IPS-18a (cell line): ENCODE measurements around the gene AHRR.
"Not testable (repeated sequence)": the region's sequence is repeated elsewhere in the genome, so short reads cannot be mapped to it uniquely, and the experiment has no call there.

Source experiments
- H3K27ac ChIP-seq: one replicate; pipeline ENCODE4 v1.5.1; 2013; ENCODE audit warnings: low read length
- H3K27me3 ChIP-seq: one replicate; pipeline ENCODE4 v1.6.1; 2013; ENCODE audit warnings: mild to moderate bottlenecking, low read length; ENCODE audit not compliant: control insufficient read depth, insufficient read depth
- H3K36me3 ChIP-seq: one replicate; pipeline ENCODE4 v1.6.1; 2013; ENCODE audit warnings: low read depth, low read length; ENCODE audit not compliant: control insufficient read depth
- H3K4me1 ChIP-seq: one replicate; pipeline ENCODE4 v1.6.1; 2013; ENCODE audit warnings: low read depth, low read length; ENCODE audit not compliant: control insufficient read depth
- H3K4me3 ChIP-seq: one replicate; pipeline ENCODE4 v1.5.1; 2013; ENCODE audit warnings: low read length
- H3K9ac ChIP-seq: one replicate; pipeline ENCODE4 v1.6.1; 2013; ENCODE audit warnings: mild to moderate bottlenecking, low read length, moderate library complexity
- H3K9me3 ChIP-seq: one replicate; pipeline ENCODE4 v1.6.1; 2013; ENCODE audit warnings: low read depth, low read length; ENCODE audit not compliant: control insufficient read depth

Gene AHRR

DNA sequence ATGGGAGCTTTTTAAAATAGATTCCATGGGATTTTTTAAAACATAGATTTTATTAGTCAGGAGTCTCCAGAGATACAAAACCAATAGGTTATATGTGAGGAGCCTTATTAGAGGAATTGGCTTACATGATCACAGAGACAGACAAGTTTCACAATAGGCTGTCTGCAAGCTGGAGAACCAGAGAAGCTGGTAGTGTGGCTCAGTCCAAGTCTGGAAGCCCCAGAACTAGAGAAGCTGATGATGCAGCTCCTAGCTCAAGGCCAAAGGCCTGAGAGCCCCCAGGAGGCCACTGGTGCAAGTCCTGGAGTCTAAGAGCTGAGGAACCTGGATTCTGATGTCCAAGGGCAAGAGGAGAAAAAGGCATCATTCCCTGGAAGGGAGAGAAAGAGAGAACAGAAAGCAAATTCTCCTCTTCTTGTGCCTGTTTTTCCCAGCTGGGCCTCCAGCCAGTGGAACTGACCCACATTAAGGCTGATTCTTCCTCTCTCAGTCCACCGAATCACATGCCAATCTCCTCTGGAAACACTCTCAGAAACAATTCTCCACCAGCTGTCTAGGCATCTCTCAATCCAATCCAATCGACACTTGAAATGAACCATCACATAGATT, 59.3 kb downstream of the AHRR start:
- Histone ChIP-seq H3K9ac (no peak overlapping the region), H3K4me3 (no peak overlapping the region), H3K27me3 (no peaks in the 10 kb centered on the region), H3K36me3 (no peaks in the 10 kb centered on the region), H3K4me1 (no peaks in the 10 kb centered on the region), H3K27ac (no peak overlapping the region), H3K9me3 (no peaks in the 10 kb centered on the region)

DNA sequence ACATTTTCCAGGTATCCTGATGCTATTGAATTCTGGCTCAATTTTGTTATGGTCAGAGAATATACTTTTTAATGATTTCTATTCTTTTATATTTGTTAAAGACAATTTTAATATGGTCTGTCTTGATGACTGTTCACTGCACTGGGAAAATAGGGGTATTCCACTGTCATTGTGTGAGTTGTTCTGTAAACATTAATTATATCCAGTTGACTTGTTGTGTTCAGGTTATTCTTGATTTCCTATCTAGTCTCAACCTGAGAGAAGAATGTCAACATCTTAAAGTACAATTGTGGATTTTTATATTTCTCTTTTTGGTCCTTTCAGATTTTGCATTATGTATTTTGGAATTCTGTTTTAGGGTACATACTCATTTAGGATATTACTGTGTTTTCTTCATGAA, 61.6 kb downstream of the AHRR start:
- no peak overlapping the region for H3K27ac ChIP-seq
- no peaks in the 10 kb centered on the region for H3K9me3 ChIP-seq
- H3K27me3 ChIP-seq: no peaks in the 10 kb centered on the region
- no peaks in the 10 kb centered on the region for H3K4me1 ChIP-seq
- no peak overlapping the region for H3K9ac ChIP-seq
- no peak overlapping the region for H3K4me3 ChIP-seq
- no peaks in the 10 kb centered on the region for H3K36me3 ChIP-seq

DNA sequence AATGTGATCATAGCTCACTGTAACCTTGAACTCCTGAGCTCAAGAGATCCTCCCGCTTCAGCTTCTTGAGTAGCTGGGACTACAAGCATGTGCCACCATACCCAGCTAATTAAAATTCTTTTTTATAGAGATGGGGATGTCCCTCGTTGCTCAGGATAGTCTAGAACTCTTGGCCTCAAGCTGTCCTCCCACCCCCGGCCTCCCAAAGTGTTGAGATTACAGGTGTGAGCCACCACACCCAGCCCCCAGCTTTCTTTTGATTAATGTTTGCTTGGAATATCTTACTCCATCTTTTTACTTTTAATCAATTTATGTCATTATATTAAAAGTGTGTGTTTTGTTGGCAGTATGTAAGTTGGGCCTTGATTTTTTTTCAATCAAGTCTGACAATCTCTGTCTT, 62.1 kb downstream of the AHRR start:
- no peaks in the 10 kb centered on the region for H3K4me1 ChIP-seq
- H3K4me3 ChIP-seq: no peak overlapping the region
- no peaks in the 10 kb centered on the region for H3K9me3 ChIP-seq
- no peaks in the 10 kb centered on the region for H3K27me3 ChIP-seq
- H3K9ac ChIP-seq: no peak overlapping the region
- no peaks in the 10 kb centered on the region for H3K36me3 ChIP-seq
- no peak overlapping the region for H3K27ac ChIP-seq

DNA sequence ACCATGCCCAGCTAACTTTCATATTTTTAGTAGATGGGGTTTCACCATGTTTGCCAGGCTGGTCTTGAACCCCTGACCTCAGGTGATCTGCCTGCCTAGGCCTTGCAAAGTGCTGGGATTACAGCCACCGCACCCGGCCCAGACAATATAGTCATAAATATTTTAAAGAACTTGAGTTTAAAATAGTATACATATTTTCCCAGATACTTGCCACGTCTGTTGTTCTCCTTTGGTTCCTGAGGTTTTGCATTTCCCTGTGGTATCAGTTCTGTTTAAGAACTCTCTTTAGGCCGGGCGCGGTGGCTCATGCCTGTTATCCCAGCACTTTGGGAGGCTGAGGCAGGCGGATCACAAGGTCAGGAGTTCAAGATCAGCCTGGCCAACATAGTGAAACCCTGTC, 63.1 kb downstream of the AHRR start:
- H3K9ac ChIP-seq, H3K36me3 ChIP-seq, H3K9me3 ChIP-seq, H3K27me3 ChIP-seq, H3K4me1 ChIP-seq, H3K4me3 ChIP-seq, H3K27ac ChIP-seq: not testable (repeated sequence)

DNA sequence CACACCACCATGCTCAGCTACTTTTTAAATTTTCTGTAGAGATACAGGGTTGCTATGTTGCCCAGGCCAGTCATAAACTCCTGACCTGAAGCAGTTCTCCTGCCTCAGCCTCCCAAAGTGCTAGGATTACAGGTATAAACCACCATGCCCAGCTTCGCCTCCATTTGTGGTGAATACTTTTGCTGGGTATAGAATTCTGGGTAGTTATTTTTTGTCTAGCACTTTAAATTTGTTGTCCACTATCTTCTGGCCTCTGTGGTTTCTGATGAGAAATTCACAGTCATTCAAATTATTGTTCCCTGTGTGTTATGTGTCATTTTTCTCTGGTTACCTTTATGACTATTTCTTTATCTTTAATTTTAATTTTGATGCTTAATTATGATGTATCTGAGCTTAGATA, 63.8 kb downstream of the AHRR start:
- Histone ChIP-seq H3K4me1 (no peaks in the 10 kb centered on the region), H3K36me3 (no peaks in the 10 kb centered on the region)

DNA sequence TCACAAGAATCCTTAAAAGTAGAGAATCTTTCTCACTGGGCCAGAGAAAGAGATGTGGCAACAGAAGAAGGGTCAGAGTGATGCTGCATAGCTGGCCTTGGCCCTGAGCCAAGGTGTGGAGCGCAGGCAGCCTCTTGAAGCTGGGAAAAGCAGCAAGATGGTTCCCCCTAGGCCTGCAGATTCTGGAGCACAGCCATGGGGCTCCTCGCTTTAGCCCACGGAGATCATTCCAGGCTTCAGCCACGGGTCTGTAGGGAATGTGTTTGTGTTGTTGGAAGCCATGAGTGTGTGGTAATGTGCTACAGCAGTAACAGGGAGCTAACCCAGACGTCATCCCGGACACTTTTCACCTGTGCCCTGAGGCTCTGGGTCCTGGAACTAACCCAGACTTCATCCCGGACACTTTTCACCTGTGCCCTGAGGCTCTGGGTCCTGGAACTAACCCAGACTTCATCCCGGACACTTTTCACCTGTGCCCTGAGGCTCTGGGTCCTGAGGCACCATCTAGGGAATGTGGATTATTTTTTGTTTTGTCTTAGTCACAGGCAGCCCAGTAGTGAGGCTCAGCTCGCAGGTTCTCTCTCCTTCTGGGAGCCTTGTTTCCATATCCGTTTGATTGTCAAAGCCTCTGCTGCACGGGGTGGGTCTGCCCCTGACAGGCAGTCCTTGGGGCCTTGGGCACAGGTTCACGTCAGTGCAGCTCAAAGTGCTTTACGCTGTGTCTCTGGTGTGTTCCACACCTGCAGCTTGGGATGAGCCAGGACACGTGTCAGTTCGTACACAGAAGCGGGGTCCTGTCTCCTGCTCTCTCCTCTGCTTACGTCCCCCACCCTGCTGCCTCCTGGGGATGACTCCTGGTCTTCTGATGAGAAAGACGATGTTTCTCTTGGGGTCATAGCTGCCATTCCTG, 65.2 kb downstream of the AHRR start:
- Histone ChIP-seq H3K27ac (no peak overlapping the region), H3K9ac (no peak overlapping the region), H3K4me1 (peaks cover 4% of the 10 kb centered on the region), H3K4me3 (no peak overlapping the region), H3K9me3 (no peaks in the 10 kb centered on the region), H3K27me3 (no peaks in the 10 kb centered on the region), H3K36me3 (no peaks in the 10 kb centered on the region)

More for the DNA sequence above, 63.8 kb downstream of the AHRR start:
- Histone ChIP-seq H3K9me3 (no peaks in the 10 kb centered on the region), H3K9ac (no peak overlapping the region), H3K27ac (no peak overlapping the region), H3K27me3 (no peaks in the 10 kb centered on the region), H3K4me3 (no peak overlapping the region)

DNA sequence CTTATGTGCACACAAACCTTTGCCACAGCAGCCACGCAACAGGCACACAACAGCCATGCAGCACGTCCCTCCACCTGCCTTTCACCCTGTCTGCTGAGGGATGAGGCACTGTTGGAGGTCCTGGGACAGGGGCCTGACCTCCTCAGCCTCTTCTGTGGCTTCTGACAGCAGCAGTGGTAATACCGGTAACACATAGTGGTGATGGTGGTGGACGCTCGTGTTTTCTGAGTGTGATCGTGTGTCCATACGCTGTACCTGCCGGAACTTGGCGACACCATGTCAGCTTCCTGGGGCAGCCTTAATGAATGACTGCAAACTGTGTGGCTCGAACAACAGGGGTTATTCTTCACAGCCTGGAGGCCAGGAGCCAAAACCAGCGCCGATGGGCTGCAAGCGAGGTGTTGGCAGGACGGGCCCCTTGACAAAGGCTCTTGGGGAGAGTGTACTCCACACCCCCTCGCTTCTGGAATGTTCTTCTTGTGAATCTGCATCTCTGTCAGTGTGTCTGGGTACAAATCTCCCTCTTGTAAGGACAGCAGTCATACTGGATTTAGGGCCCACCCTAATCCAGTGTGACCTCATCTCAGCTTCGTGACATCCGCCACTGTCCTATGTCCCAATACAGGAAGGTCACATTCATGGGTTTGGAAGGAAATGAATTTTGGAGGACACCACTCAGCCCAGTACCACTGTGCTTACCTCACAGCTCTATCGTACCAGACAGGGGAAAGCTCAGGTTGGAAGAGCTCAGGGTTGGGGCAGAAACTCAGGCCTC, 66.2 kb downstream of the AHRR start:
- no peaks in the 10 kb centered on the region for H3K9me3 ChIP-seq
- H3K9ac ChIP-seq: no peak overlapping the region
- H3K4me3 ChIP-seq: no peak overlapping the region
- H3K27ac ChIP-seq: no peak overlapping the region
- no peaks in the 10 kb centered on the region for H3K36me3 ChIP-seq
- H3K27me3 ChIP-seq: no peaks in the 10 kb centered on the region
- H3K4me1 ChIP-seq: peaks cover 4% of the 10 kb centered on the region

DNA sequence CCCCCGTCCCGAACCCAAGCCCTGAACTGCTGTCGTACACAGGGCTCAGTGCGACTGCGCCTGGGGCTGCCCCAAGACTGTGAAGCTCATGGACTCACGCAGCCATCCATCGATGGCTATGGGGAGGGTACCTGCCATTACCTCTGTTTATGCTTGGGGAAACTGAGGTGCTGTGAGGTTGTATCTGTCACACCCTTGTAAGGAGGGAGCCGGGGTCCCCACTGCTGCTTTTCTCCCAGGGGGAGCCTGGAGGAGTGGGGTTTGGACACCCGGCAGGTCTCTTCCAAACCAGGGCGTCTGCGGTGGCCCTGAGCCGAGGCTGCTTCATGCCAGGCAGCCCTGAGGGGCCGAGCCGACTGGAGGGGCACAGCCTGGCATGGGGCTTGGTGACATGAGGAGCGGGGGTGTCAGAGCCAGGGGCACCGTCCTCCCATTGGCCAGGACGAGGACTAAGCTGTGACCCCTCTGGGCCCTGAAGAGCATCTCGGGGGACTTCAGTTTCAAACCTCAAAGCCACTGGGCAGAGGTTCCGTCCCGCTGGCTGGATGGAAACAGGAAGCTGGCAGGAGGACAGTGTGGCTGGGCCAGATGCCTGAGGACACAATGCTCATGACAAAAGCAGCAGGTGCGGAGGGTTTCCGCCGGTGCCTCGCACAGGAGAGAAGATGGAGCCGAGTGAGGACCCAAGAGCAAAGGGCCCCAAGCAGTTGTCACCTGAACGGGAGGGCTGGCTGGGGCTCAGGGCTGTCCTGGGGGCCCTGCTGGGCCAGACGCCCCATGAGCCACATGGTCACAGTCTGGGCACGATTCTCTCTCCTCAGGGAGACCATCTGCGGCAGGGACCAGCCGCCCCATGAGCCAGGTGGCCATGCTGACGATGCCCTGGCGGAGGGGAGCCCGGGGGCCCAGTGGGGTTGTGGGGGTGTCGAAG, 67.0 kb downstream of the AHRR start:
- H3K27me3 ChIP-seq: no peaks in the 10 kb centered on the region
- no peaks in the 10 kb centered on the region for H3K36me3 ChIP-seq
- no peak overlapping the region for H3K9ac ChIP-seq
- no peaks in the 10 kb centered on the region for H3K9me3 ChIP-seq
- H3K4me1 ChIP-seq: peaks cover 4% of the 10 kb centered on the region
- H3K4me3 ChIP-seq: no peak overlapping the region
- H3K27ac ChIP-seq: no peak overlapping the region

DNA sequence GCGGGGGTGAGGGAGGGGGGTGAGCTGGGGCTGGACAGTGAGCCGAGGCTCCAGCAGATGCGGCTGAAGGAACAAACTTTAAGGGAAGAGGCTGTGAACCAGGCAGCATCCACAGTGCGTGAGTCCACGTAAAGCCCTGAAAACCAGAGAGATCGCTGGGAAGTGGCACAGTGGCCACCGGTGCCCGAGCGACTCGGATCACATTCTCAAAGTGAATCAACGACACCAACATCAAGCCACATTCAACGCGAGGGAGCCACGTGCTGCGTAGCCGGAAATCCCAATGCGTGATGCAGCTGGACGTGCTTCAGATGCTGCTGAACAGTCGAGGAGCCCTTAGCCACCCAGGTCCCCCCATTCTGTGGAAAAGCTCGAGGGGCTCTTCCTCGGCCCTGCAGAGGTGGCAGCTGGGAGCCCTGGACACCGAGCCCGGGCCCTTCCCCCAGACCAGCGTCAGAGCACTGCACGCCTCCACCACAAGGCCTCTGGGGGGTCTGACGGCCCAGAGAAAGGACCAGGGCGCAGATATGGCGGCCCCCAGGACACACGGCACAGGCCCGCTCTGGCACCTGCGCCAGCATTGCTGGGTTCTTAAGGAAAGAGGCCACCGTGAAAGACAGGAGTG, 67.8 kb downstream of the AHRR start:
- Histone ChIP-seq H3K27ac (no peak overlapping the region), H3K27me3 (no peaks in the 10 kb centered on the region), H3K9me3 (no peaks in the 10 kb centered on the region), H3K4me3 (no peak overlapping the region), H3K9ac (no peak overlapping the region), H3K36me3 (no peaks in the 10 kb centered on the region), H3K4me1 (peaks cover 4% of the 10 kb centered on the region)

DNA sequence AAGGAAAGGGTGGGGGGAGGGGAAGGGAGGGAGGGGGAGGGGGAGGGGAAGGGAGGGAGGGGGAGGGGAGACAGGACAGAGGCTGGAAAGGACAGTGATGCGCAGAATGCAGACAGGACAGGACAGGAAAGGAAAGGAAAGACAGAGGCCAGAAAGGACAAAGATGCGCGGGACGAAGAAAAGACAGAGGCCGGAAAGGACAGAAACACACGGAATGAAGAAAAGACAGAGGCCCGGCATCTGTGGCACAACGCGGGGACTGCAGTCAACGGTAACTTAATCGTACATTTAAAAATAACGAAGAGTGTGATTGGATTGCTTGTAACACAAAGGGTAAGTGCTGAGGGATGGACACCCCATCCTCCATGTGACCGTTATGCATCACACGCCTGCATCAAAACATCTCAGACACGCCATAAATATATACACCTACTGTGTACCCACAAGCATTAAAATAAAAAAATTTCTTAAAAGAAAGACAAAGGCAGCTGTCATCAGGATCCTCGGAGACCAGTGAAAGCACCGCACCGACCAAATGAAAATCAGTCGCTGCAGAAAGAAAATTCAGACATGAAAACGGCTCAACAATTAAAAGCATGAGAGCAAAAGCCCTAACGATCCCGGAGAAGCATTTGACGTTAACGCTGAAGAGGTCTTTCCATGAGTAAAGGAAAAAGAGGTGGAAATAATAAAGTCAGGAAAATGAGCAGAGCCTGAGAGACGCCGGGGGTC, 68.5 kb downstream of the AHRR start:
- no peak overlapping the region for H3K4me3 ChIP-seq
- H3K9me3 ChIP-seq: no peaks in the 10 kb centered on the region
- H3K36me3 ChIP-seq: no peaks in the 10 kb centered on the region
- H3K9ac ChIP-seq: no peak overlapping the region
- no peaks in the 10 kb centered on the region for H3K27me3 ChIP-seq
- no peak overlapping the region for H3K27ac ChIP-seq
- peaks cover 4% of the 10 kb centered on the region for H3K4me1 ChIP-seq
